Measurements from ENCODE around the gene UQCR11.

- TF ChIP-seq CTCF (IDR thresholded peaks at IDR 0.05) = no peak
- TF ChIP-seq POLR2A (IDR thresholded peaks at IDR 0.05) = no peak
- no peak for TF ChIP-seq EP300 (IDR thresholded peaks at IDR 0.05)
- TF ChIP-seq POLR2AphosphoS5 (IDR thresholded peaks at IDR 0.05) = no peak
Measured at GRCh38 chr19:1575323-1576241, 29.7 kb downstream of the UQCR11 start.

All from upper lobe of left lung (tissue), 4 donors.